GM04504 (cell line): Measurements from ENCODE around the gene RFX5.
"Not testable (repeated sequence)": the region's sequence is repeated elsewhere in the genome, so short reads cannot be mapped to it uniquely, and the experiment has no call there.

Experiments
- DNase-seq: peaks from one replicate; pipeline ENCODE4 v3.0.0-alpha.2; 2012; ENCODE audit warnings: low read depth

The RFX5 gene

DNA sequence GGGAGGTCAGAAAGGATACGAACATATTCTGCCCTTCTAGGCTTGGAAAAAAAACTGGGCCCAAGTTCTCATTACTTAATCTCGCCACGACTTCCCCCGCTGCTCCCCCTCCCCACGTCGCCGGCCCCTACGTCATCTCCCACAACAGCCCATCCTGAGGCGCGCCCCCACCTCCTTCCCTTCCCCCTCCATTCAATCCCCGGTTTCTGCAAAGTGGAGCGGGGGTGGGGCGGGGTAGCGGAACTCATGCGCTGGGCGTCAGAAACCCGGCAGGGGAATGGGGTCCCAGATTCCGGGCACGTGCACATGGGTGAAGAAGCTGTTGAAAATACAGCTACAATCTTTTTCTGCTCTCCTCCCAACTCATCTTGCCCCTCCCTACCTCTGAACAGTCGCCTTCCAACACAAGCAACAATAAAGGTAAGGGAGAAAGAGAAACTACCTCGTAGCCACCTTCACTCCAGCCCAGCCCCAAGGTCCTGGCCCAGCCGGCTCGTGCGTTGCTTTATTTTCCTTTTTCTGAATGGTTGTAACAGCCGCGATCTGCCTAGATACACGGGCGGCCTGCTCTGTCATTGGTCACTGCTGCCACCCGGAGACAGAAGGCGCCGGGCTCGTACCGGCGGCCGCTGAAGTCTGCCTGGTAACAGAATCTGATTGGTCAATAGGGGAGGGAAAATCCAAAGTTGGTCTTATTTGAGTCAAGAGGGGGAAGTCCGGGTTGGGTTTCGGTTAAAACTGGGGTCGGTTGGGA, at the start of gene RFX5:
TSS of gene RFX5 (minus strand) at position 484 of the 754 bp plus-strand sequence. CDS start 932 bp downstream, outside the sequence.
- peak; percentile 87 for DNase-seq

DNA sequence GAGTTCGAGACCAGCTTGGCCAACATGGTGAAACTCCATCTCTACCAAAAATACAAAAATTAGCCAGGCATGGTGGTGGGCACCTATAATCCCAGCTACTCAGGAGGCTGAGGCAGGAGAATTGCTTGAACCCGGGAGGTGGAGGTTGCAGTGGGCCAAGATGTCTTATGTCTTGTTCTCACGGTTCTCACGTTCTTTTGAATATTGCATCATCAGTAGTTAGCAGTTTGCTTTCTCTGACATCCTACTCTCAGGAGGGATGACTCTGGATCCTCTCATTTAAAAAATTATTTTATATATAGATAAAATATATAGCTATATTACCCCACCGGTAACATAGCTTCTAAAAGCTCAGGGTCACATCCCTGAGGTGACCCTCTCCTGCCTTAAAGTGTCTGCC, 49.2 kb upstream of the RFX5 start:
- DNase-seq, result not testable (repeated sequence)

- DNase-seq, result no peak
These were observed 46.5 kb upstream of the RFX5 start for GRCh38 chr1:151393583-151393982.

- no peak for DNase-seq
These were observed 44.1 kb upstream of the RFX5 start for GRCh38 chr1:151391079-151391563.

DNA sequence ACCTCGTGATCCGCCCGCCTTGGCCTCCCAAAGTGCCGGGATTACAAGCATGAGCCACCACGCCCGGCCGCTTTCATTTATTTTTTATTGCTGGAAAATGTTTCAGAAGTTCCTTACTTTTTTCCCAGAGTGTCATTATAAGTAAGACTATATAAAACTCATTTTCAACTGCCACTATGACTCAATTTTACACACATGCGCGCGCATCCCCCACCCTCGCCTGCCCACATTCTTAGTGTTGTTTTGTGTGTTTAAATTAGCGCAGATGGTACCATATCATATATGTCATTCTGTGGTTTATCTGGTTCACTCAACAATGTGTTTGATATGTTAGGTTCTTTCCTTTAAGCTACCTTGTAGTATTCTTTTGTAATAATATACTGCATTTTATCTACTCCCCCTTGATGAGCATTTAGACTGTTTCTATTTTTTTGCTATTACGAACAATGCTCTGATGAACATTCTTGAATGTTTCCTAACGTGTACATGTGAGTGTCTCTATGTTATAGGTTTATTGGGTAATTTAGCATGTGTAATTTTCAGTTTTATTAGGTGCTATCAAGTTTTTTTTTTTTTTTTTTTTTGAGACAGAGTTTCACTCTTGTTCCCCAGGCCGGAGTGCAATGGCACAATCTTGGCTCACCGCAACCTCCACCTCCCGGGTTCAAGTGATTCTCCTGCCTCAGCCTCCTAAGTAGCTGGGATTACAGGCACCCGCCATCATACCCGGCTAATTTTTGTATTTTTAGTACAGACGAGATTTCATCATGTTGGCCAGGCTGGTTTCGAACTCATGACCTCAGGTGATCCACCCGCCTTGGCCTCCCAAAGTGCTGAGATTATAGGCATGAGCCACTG, 43.4 kb upstream of the RFX5 start:
- DNase-seq, result not testable (repeated sequence)

DNA sequence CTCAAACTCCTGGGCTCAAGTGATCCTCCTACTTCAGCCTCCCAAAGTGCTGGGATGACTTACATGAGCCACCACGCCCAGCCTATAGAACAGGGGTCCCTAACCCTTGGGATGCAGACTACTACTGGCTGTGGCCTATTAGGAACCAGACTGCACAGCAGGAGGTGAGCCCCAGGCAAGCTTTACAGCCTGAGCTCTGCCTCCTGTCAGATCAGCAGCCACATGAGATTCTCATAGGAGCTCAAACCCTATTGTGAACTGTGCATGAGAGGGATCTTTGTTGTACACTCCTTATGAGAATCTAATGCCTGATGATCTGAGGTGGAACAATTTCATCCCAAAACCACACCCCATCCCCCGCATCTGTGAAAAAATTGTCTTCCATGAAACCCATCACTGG, 39.0 kb upstream of the RFX5 start:
- no peak for DNase-seq

DNA sequence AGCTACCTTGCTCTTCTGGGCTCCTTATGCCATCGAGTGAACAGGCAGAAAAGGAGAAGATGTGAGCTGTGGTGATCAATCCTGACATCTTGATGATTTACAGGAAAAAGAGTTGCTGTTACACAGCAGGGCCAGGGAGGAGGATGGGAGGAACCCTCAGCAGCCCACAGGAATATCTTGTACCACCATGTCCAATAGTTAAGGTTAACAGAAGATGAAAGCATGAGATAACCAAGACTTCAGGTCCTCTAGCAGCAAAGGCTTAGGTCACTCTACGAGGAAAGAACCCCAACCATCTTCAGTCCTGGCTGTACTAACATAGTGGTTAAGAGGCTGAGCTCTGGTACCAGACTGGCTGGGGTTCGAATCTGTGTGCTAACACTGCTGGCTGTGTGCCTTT, 37.5 kb upstream of the RFX5 start:
- no peak for DNase-seq

- no peak for DNase-seq
These were observed 30.3 kb upstream of the RFX5 start for GRCh38 chr1:151377150-151377884.

DNA sequence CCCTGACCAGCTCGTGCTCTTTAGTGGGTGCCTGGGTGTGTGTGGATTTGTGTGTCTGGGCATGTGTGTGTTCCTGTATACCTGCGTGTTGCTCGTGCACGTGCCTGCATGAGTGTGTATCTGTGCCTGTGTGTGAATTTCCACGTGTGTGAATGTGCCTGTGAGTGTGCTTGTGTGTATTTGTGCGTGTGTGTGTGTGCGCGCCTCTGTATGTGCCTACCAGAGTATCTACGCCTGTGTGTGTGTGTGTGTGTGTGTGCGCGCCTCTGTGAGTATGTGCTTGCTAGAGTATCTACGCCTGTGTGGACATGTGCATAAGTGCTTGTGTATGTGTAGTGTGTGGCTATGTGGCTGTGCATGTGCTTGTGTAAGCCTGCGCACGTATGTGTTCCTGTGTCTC, 26.1 kb upstream of the RFX5 start:
- no peak for DNase-seq

GRCh38 chr1:151372058-151372934, 25.2 kb upstream of the RFX5 start, which contains the start of gene SELENBP1:
SELENBP1 (minus strand) TSS chr1:151372705; CDS start chr1:151372641, 64 bp downstream.
- peak; percentile 57 for DNase-seq

GRCh38 chr1:151371370-151372057, 24.5 kb upstream of the RFX5 start:
- peak; percentile 25 for DNase-seq

DNA sequence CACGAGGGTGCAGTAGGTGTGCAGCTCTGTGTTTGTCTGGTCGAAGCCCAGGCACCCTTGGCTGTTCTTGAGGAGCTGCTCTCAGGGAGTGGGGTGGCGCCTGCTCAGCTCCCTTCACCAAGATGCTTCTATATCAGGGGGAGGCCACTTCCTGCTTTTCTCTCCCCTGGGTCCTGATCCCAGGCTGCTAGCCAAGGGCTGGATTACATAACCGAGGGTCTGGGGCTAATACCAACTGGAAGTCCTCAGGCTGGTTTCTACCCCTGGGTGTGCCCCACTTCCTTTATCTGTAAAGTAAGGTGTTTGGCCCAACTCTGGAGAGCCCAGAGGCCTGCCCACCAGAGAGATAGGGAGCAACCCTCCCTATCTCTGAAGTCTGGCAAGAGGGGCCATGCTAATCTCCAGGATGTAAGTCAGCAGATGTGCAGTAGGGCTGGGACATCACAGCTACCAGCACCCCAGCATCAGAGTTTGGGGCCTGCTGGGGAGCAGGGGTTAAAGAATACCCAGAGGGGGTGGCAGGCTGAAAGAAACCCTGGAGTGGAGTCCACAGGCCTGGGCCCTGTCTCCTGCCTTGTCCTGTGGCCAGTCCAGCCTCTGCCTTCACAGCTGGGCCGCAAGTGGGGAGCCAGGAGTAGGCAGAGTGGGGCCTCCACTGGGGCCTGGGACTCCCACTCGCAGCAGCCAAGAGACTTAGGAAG, 23.3 kb upstream of the RFX5 start:
- DNase-seq, result no peak

DNA sequence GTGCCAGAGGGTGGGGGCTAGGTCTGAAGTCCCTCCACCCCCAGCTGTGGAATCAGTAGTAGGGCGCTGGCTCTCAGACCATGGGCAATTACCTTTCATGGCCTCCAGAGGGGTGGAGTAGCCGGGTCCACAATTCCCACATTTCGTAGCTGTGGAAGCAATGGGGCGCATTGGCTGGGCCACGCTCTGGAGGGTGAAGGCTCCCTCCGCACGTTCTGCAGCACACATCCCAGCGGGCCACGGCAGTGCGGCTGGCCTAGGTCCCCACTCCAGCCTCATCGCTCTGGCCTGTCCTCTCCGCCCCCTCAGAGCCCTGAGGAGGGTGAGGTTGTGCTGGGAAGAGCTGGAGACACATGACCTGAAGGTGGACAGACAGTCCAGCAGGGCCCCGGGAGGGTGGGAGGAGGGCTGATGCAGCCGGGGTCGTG, 22.6 kb upstream of the RFX5 start:
- no peak for DNase-seq

GRCh38 chr1:151369302-151369610, 22.2 kb upstream of the RFX5 start:
- no peak for DNase-seq

- DNase-seq, result no peak
These were observed 21.6 kb upstream of the RFX5 start for GRCh38 chr1:151368393-151369301.

GRCh38 chr1:151367658-151368392, 20.8 kb upstream of the RFX5 start:
- no peak for DNase-seq

DNA sequence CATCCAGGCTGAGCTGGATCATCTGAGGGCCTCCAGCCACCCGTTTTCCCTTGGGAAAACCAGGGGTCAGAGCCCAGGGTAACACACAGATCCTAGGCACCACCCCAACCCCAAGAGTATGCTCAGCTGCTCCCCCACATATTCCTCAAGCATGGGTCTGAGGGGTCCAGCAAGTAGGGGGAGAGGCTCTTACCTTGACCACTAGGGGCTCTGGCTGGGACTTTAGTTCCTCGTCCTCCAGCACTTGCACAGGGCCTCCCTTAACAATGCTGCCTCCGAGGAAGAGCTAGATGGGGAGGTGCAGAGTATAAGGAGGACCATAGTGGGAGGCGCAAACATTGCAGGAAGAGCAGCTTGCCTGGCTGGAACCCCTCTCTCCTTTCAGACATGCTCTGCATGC, 17.9 kb upstream of the RFX5 start:
- DNase-seq, result no peak
